Measurements from ENCODE around the gene TAF4B. TPM values are rescaled to one million over a fixed set of nuclear protein-coding genes. Genes with fewer than 3 reads are reported as not detected.

TAF4B gene
- total and polyA plus RNA-seq, 2 of the 8 experiments (the other 6 are each of a cell fraction or from before 2014, with no cell fraction given) = 9.3 to 19.8 TPM

GRCh38 chr18:26325771-26326170, 99.5 kb downstream of the TAF4B start:
- H4K20me1 ChIP-seq (replicated peaks in 1 of 2; ENCODE audit: control insufficient read depth in 1 of 2, insufficient read depth in 2 of 2, low read length in 2 of 2) = no peaks in the 10 kb centered on the region
- WGBS, 2 experiments (ENCODE audit: extremely low coverage in 1 of 2, insufficient coverage in 1 of 2, insufficient read length in 1 of 2, insufficient replicate concordance in 2 of 2, low coverage in 1 of 2, low lambda C conversion rate in 2 of 2, missing lambda C conversion rate in 1 of 2) = 74% methylated on average over 2 of the region's 2 CpGs; no CpG with 5 or more reads in 1 of the 2 experiments
- no peaks in the 10 kb centered on the region for H3K4me1 ChIP-seq (replicated peaks in 1 of 4; ENCODE audit: control insufficient read depth in 3 of 4, insufficient read depth in 4 of 4, low read length in 3 of 4)
- H4K8ac ChIP-seq (ENCODE audit: extremely low read depth, insufficient read depth, low read length) = no peak overlapping the region
- H3K14ac ChIP-seq (ENCODE audit: insufficient read length) = no peak overlapping the region
- no peak overlapping the region for H2BK20ac ChIP-seq (ENCODE audit: low read length)
- no peak overlapping the region for H3K23ac ChIP-seq (ENCODE audit: insufficient read length)
- ChIA-PET CTCF (ENCODE audit: partially characterized antibody) (no interaction called here), POLR2A (ENCODE audit: partially characterized antibody) (no interaction called here)
- H2BK120ac ChIP-seq (replicated peaks; ENCODE audit: low read depth, low read length) = no peak overlapping the region
- H3K27ac ChIP-seq (ENCODE audit: low read depth, low read length) = no peak overlapping the region
- no peak overlapping the region for H4K5ac ChIP-seq (ENCODE audit: insufficient read length, low read depth, low read length)
- no peaks in the 10 kb centered on the region for H3K79me2 ChIP-seq (ENCODE audit: control insufficient read depth in 1 of 2, insufficient read depth in 2 of 2, low read length in 2 of 2)
- H3K18ac ChIP-seq (ENCODE audit: extremely low read depth, low read length) = no peak overlapping the region
- no peak overlapping the region for H2BK5ac ChIP-seq (ENCODE audit: low read depth, low read length)
- no peak overlapping the region for H2AK5ac ChIP-seq (ENCODE audit: low read depth, low read length)
- no peak for DNase-seq (ENCODE audit: low read depth in 1 of 2, low spot score in 2 of 2)
- H2BK15ac ChIP-seq (ENCODE audit: low read length) = no peak overlapping the region
- no peaks in the 10 kb centered on the region for H3K9me3 ChIP-seq (ENCODE audit: insufficient read depth in 2 of 2, low read depth in 1 of 2, low read length in 1 of 2)
- no peak overlapping the region for H4K91ac ChIP-seq (replicated peaks; ENCODE audit: insufficient read length, low read length)
- H3K23me2 ChIP-seq (ENCODE audit: low read depth, low read length) = no peaks in the 10 kb centered on the region
- peaks cover 4 to 9% (median 6%) of the 10 kb centered on the region in 4 experiments; a peak in 7 of 8 replicates for H3K36me3 ChIP-seq (ENCODE audit: control insufficient read depth in 2 of 4, insufficient read depth in 4 of 4, low read length in 3 of 4)
- H3K4ac ChIP-seq (replicated peaks; ENCODE audit: insufficient read length, low read depth, low read length) = no peak overlapping the region
- no peak overlapping the region for H3K4me3 ChIP-seq (ENCODE audit: extremely low read depth in 1 of 4, insufficient read depth in 2 of 4, low read depth in 3 of 4, low read length in 4 of 4)
- H2BK12ac ChIP-seq (ENCODE audit: low read depth, low read length) = no peak overlapping the region
- H3K56ac ChIP-seq (replicated peaks; ENCODE audit: insufficient read length, low read depth, low read length) = no peak overlapping the region
- no peaks in the 10 kb centered on the region; the same call in 1 of the 2 replicates for H3K79me1 ChIP-seq (ENCODE audit: low read depth, low read length)
- H3K27me3 ChIP-seq (replicated peaks in 1 of 4; ENCODE audit: control insufficient read depth in 3 of 4, extremely low read depth in 1 of 4, insufficient read depth in 3 of 4, low read length in 3 of 4) = no peaks in the 10 kb centered on the region
- no peak for FAIRE-seq
- no peak overlapping the region for H2AFZ ChIP-seq (ENCODE audit: low read length)
- no peak overlapping the region for H3K4me2 ChIP-seq (ENCODE audit: insufficient read depth in 1 of 2, low read depth in 2 of 2, low read length in 2 of 2)
- TF ChIP-seq USF2 (IDR thresholded peaks at IDR 0.05; ENCODE audit: low read length) (no peak), SIRT6 (IDR thresholded peaks at IDR 0.05; ENCODE audit: low read length) (no peak), TAF7 (optimal IDR thresholded peaks at IDR 0.05; ENCODE audit: borderline replicate concordance, low read depth, low read length) (no peak), PHF8 (conservative IDR thresholded peaks at IDR 0.05; ENCODE audit: low read depth, low read length) (no peak), EP300 (IDR thresholded peaks at IDR 0.05; ENCODE audit: borderline replicate concordance in 1 of 2, low read depth in 2 of 2, low read length in 2 of 2) (no peak), SP2 (IDR thresholded peaks at IDR 0.05; ENCODE audit: low read length) (no peak), CHD2 (IDR thresholded peaks at IDR 0.05; ENCODE audit: low read length) (no peak), NRF1 (IDR thresholded peaks at IDR 0.05; ENCODE audit: low read depth, low read length) (no peak), FOSL1 (IDR thresholded peaks at IDR 0.05; ENCODE audit: insufficient read depth, low read depth, low read length) (no peak)
- H3K9ac ChIP-seq (replicated peaks in 1 of 4; ENCODE audit: extremely low read depth in 1 of 4, low read depth in 3 of 4, low read length in 3 of 4) = no peak overlapping the region
